Endodermal cell (in vitro differentiated cells): Measurements from ENCODE around the gene ZNF680. TPM values are rescaled to one million over a fixed set of nuclear protein-coding genes. Genes with fewer than 3 reads are reported as not detected.

Experiments
- DNase-seq: peaks from one replicate; pipeline ENCODE4 v3.0.0-alpha.2; 2017
- H3K27ac ChIP-seq: 2 replicates; pipeline ENCODE4 v1.5.1; 2013; ENCODE audit warnings: mild to moderate bottlenecking, low read depth, low read length, moderate library complexity
- H3K27me3 ChIP-seq: 2 replicates; pipeline ENCODE4 v1.6.1; 2013; ENCODE audit warnings: mild to moderate bottlenecking, low read length, moderate library complexity; ENCODE audit not compliant: insufficient read depth, control insufficient read depth, poor library complexity, severe bottlenecking
- H3K36me3 ChIP-seq: 2 replicates; pipeline ENCODE4 v1.7.0; 2013; ENCODE audit warnings: mild to moderate bottlenecking, low read length, moderate library complexity; ENCODE audit not compliant: control insufficient read depth, insufficient read depth
- H3K4me1 ChIP-seq: one replicate; pipeline ENCODE4 v1.7.0; 2013; ENCODE audit warnings: low read length; ENCODE audit not compliant: control insufficient read depth, insufficient read depth
- H3K4me3 ChIP-seq: 2 replicates; pipeline ENCODE4 v1.5.1; 2013; ENCODE audit warnings: mild to moderate bottlenecking, low read length, moderate library complexity
- H3K9ac ChIP-seq: 2 replicates; pipeline ENCODE4 v1.6.1; 2013; ENCODE audit warnings: mild to moderate bottlenecking, low read length, moderate library complexity; ENCODE audit not compliant: poor library complexity, severe bottlenecking; ENCODE audit errors: extremely low read depth
- H3K9me3 ChIP-seq: 2 replicates; pipeline ENCODE4 v1.6.1; 2013; ENCODE audit warnings: mild to moderate bottlenecking, low read length, moderate library complexity; ENCODE audit not compliant: control insufficient read depth
- H3K27ac Mint-ChIP-seq: 2 replicates; pipeline ENCODE4 v1.8.0; 2020; ENCODE audit warnings: mixed read lengths
- H3K27me3 Mint-ChIP-seq: 2 replicates; pipeline ENCODE4 v1.8.0; 2021; ENCODE audit warnings: mild to moderate bottlenecking, mixed read lengths; ENCODE audit not compliant: insufficient read depth
- H3K36me3 Mint-ChIP-seq: 2 replicates; pipeline ENCODE4 v1.8.0; 2020; ENCODE audit warnings: low read depth, mixed read lengths
- H3K4me1 Mint-ChIP-seq: 2 replicates; pipeline ENCODE4 v1.8.0; 2020; ENCODE audit warnings: mixed read lengths
- H3K4me3 Mint-ChIP-seq: 2 replicates; pipeline ENCODE4 v1.8.0; 2020; ENCODE audit warnings: mild to moderate bottlenecking, moderate library complexity, mixed read lengths
- H3K9me3 Mint-ChIP-seq: 2 replicates; pipeline ENCODE4 v1.8.0; 2020; ENCODE audit warnings: mild to moderate bottlenecking, mixed read lengths
- CTCF ChIP-seq: fragments of 200-600 bp; sonication (generic); conservative IDR thresholded peaks from 2 replicates; pipeline ENCODE4 v1.5.0; 2021; ENCODE audit warnings: antibody characterized with exemption, mild to moderate bottlenecking
- whole genome bisulfite sequencing, 2 experiments: methylation state at CpG; one replicate each; pipeline versions ENCODE4 v1.1.5 to v1.1.7; 2013; ENCODE audit warnings: missing lambda C conversion rate in 2 of 2, mixed read lengths in 1 of 2; ENCODE audit not compliant: insufficient coverage in 1 of 2, insufficient read length in 1 of 2; 5-methylcytosine and 5-hydroxymethylcytosine counted together
- total RNA-seq, 2 donors: library from RNA; stranded (reverse); fragmentation: NEBNext Ultra II Directional in 1 of 2; extraction: Animal tissue kit (Norgen Biotek cat#: 25700) in 1 of 2; gene quantifications; 2 replicates in 1 of 2; 3 replicates in 1 of 2; pipeline ENCODE4 v1.2.1, GENCODE V29; 2021

The ZNF680 gene
- total RNA-seq, 2 donors from 2014 or later, result 14.6 to 19.5 TPM

DNA sequence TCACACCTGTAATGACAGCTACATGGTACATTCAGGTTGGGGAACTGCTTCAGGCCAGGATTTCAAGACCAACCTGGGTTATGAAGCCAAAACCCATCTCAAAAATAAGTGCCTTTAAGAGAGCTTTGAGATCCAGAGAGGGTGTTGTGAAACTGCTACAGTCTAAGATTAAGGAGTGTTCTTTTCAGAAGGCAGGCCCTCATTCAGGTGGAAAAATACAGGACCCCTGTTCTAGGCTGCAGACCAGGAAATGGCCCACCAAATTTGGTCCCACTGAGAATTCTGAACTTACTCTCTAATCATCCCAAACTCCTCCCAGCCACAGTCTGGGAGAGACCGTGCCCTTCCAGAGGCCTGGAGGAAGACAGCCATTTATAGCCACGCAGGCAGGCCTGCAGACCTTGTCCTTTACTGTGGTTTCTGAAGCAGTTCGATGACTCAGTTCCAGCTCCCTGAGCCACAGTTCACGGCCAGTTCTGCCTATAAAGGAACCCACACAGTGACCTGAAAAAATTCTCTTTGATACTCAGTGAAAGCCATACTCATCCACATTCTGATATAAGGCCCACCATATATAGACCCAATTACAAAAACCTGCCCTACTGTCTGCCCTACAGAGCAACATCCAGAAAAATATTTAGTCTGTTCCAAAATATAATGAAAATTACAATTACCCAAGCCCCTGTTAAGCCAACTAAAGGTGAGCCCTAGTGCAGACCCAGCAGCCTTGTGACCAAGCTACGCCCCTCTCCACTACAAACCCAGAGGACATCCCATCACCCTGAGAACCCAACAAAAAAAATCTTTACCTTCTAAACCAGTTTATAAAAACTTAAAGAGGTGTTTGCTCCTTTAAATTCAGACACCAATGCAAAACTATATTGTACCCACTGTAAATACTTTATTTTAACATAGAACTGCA is 21.2 kb downstream of the ZNF680 start:
- no peaks in the 10 kb centered on the region for H3K27me3 Mint-ChIP-seq
- no peak overlapping the region for H3K9ac ChIP-seq
- no peak overlapping the region for H3K27ac Mint-ChIP-seq
- no peak overlapping the region for H3K27ac ChIP-seq
- peaks cover 24% of the 10 kb centered on the region for H3K9me3 ChIP-seq
- H3K4me1 Mint-ChIP-seq, result no peaks in the 10 kb centered on the region
- peaks cover 62% of the 10 kb centered on the region for H3K36me3 ChIP-seq
- no peak overlapping the region for H3K4me3 Mint-ChIP-seq
- TF ChIP-seq CTCF, result no peak
- no peak for DNase-seq
- peaks cover 31% of the 10 kb centered on the region for H3K9me3 Mint-ChIP-seq
- no peaks in the 10 kb centered on the region for H3K4me1 ChIP-seq
- H3K36me3 Mint-ChIP-seq, result peaks cover 35% of the 10 kb centered on the region
- 86 to 90% methylated on average over 2 to 5 of the region's 5 CpGs for WGBS, 2 experiments
- H3K4me3 ChIP-seq, result no peak overlapping the region
- H3K27me3 ChIP-seq, result no peaks in the 10 kb centered on the region

DNA sequence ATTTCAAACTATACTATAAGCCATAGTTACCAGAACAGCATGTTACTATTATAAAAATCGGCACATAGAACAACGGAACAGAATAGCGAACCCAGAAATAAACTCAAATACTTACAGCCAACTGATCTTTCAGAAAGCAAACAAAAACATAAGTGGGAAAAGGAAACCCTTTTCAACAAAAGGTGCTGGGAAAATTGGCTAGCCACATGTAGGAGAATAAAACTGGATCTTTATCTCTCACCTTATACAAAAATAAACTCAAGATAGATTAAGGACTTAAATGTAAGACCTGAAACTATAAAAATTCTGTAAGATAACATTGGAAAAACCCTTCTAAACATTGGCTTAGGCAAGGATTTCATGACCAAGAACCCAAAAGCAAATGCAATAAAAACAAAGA is 29.1 kb downstream of the ZNF680 start:
- H3K9me3 ChIP-seq, result peaks cover 94% of the 10 kb centered on the region
- H3K4me1 Mint-ChIP-seq, result no peaks in the 10 kb centered on the region
- peaks cover 61% of the 10 kb centered on the region for H3K36me3 ChIP-seq
- DNase-seq, result no peak
- H3K27ac ChIP-seq, result no peak overlapping the region
- no peaks in the 10 kb centered on the region for H3K4me1 ChIP-seq
- no peaks in the 10 kb centered on the region for H3K27me3 Mint-ChIP-seq
- H3K27me3 ChIP-seq, result no peaks in the 10 kb centered on the region
- no peak overlapping the region for H3K4me3 Mint-ChIP-seq
- no peak overlapping the region for H3K4me3 ChIP-seq
- H3K9me3 Mint-ChIP-seq, result peaks cover 84% of the 10 kb centered on the region
- H3K36me3 Mint-ChIP-seq, result peaks cover 80% of the 10 kb centered on the region
- H3K27ac Mint-ChIP-seq, result no peak overlapping the region
- H3K9ac ChIP-seq, result no peak overlapping the region
- TF ChIP-seq CTCF, result no peak
- 95% methylated on average over 3 of the region's 3 CpGs; no CpG with 5 or more reads in 1 of the 2 experiments for WGBS, 2 experiments

DNA sequence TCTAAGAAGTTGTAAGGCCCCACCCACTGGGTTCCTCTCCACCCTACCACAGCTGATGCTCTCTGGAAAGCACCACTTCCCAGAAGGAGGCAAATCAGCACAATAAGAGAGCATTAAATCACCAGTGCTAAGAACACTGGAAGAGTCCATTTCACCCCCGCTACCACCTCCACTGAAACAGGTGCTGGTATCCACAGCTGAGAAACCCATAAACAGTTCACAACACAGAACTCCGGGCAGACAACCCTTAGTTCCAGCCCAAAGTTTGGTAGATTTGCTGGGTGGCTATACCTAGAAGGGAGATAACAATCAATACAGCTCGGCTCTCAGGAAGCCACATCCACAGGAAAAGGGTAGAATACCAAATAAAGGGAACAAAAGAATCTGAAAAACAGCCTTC is 34.1 kb downstream of the ZNF680 start:
- no peak overlapping the region for H3K27ac ChIP-seq
- H3K4me1 Mint-ChIP-seq, result no peaks in the 10 kb centered on the region
- H3K9me3 Mint-ChIP-seq, result peaks cover 87% of the 10 kb centered on the region
- H3K4me3 Mint-ChIP-seq, result no peak overlapping the region
- no peak overlapping the region for H3K9ac ChIP-seq
- H3K36me3 Mint-ChIP-seq, result peaks cover 76% of the 10 kb centered on the region
- no peaks in the 10 kb centered on the region for H3K27me3 Mint-ChIP-seq
- TF ChIP-seq CTCF, result no peak
- DNase-seq, result no peak
- no peak overlapping the region for H3K27ac Mint-ChIP-seq
- peak overlapping the region; percentile 45 for H3K4me3 ChIP-seq
- H3K27me3 ChIP-seq, result no peaks in the 10 kb centered on the region
- peaks cover 67% of the 10 kb centered on the region for H3K36me3 ChIP-seq
- H3K4me1 ChIP-seq, result no peaks in the 10 kb centered on the region
- WGBS, 2 experiments, result 83 to 92% methylated on average over 1 to 3 of the region's 3 CpGs
- peaks cover 98% of the 10 kb centered on the region for H3K9me3 ChIP-seq
